ENCODE measurements around the gene WDR54.

WDR54 gene

GRCh38 chr2:74429487-74430451, 8.2 kb downstream of the WDR54 start:
- H3K27ac ChIP-seq: no peak overlapping the region
- no peak for TF ChIP-seq ZFX (IDR thresholded peaks at IDR 0.05)
- no peak for TF ChIP-seq CTCF (conservative IDR thresholded peaks at IDR 0.05)

GRCh38 chr2:74430502-74430901, 9.0 kb downstream of the WDR54 start:
- no peak overlapping the region for H3K27ac ChIP-seq
- TF ChIP-seq ZFX (IDR thresholded peaks at IDR 0.05) (no peak), CTCF (conservative IDR thresholded peaks at IDR 0.05) (no peak)

- TF ChIP-seq ZFX (IDR thresholded peaks at IDR 0.05): no peak
- no peak for TF ChIP-seq CTCF (conservative IDR thresholded peaks at IDR 0.05)
- no peak overlapping the region for H3K27ac ChIP-seq
Observed at GRCh38 chr2:74436111-74436805, 14.7 kb downstream of the WDR54 start.

GRCh38 chr2:74436848-74437695, 15.5 kb downstream of the WDR54 start:
- TF ChIP-seq ZFX (IDR thresholded peaks at IDR 0.05) (no peak), CTCF (conservative IDR thresholded peaks at IDR 0.05) (no peak)
- no peak overlapping the region for H3K27ac ChIP-seq

GRCh38 chr2:74438248-74438647, 16.7 kb downstream of the WDR54 start:
- no peak overlapping the region for H3K27ac ChIP-seq
- TF ChIP-seq CTCF (conservative IDR thresholded peaks at IDR 0.05) (no peak), ZFX (IDR thresholded peaks at IDR 0.05) (no peak)

GRCh38 chr2:74439373-74439772, 17.8 kb downstream of the WDR54 start:
- H3K27ac ChIP-seq: no peak overlapping the region; the same call in 1 of the 2 replicates
- TF ChIP-seq ZFX (IDR thresholded peaks at IDR 0.05) (no peak), CTCF (conservative IDR thresholded peaks at IDR 0.05) (no peak)

Measured in C4-2B (cell line).